Neuronal stem cell (in vitro differentiated cells): Measurements from ENCODE around the gene DLGAP4.
"Not testable (repeated sequence)": the region's sequence is repeated elsewhere in the genome, so short reads cannot be mapped to it uniquely, and the experiment has no call there.

Experiments
- DNase-seq: peaks from one replicate; pipeline ENCODE4 v3.0.0-alpha.2; 2013; ENCODE audit warnings: low spot score
- H2AFZ ChIP-seq: one replicate; pipeline ENCODE4 v1.6.1; 2013; ENCODE audit warnings: mild to moderate bottlenecking, low read length, inconsistent platforms
- H2AK5ac ChIP-seq: 2 replicates; pipeline ENCODE4 v1.6.1; 2013; ENCODE audit warnings: low read depth, mild to moderate bottlenecking, inconsistent platforms, low read length, moderate library complexity, mixed read lengths
- H2BK120ac ChIP-seq: 2 replicates; pipeline ENCODE4 v1.6.1; 2013; ENCODE audit warnings: low read depth, mild to moderate bottlenecking, inconsistent platforms, low read length, moderate library complexity, mixed read lengths
- H2BK12ac ChIP-seq: one replicate; pipeline ENCODE4 v1.6.1; 2013; ENCODE audit warnings: low read length, inconsistent platforms
- H2BK15ac ChIP-seq: 2 replicates; pipeline ENCODE4 v1.6.1; 2013; ENCODE audit warnings: mild to moderate bottlenecking, low read length, inconsistent platforms, mixed read lengths
- H2BK5ac ChIP-seq: one replicate; pipeline ENCODE4 v1.6.1; 2013; ENCODE audit warnings: inconsistent platforms, mild to moderate bottlenecking, low read length, moderate library complexity
- H3K14ac ChIP-seq: one replicate; pipeline ENCODE4 v1.6.1; 2013; ENCODE audit warnings: low read length, inconsistent platforms
- H3K18ac ChIP-seq: 2 replicates; pipeline ENCODE4 v1.6.1; 2013; ENCODE audit warnings: low read length, inconsistent platforms
- H3K23ac ChIP-seq: 2 replicates; pipeline ENCODE4 v1.6.1; 2013; ENCODE audit warnings: low read depth, mild to moderate bottlenecking, mixed read lengths, low read length, inconsistent platforms; ENCODE audit not compliant: poor library complexity
- H3K27ac ChIP-seq: replicated peaks from 3 replicates; pipeline ENCODE4 v1.5.1; 2013; ENCODE audit warnings: low read length, inconsistent platforms
- H3K27me3 ChIP-seq, 3 experiments: 2 replicates each; pipeline ENCODE4 v1.6.1; 2013; ENCODE audit warnings: low read length in 3 of 3, mild to moderate bottlenecking in 2 of 3, inconsistent platforms in 1 of 3, low read depth in 1 of 3, mixed read lengths in 1 of 3, moderate library complexity in 1 of 3; ENCODE audit not compliant: control insufficient read depth in 3 of 3, insufficient read depth in 3 of 3
- H3K36me3 ChIP-seq, 2 donors: replicated peaks in 1 of 2; 2 replicates each; pipeline ENCODE4 v1.6.1; 2013; ENCODE audit warnings: low read length in 2 of 2; ENCODE audit not compliant: control insufficient read depth in 2 of 2, insufficient read depth in 2 of 2
- H3K4ac ChIP-seq: 2 replicates; pipeline ENCODE4 v1.6.1; 2013; ENCODE audit warnings: inconsistent platforms, mild to moderate bottlenecking, low read length, moderate library complexity
- H3K4me1 ChIP-seq, 2 donors: 1 replicate in 1 of 2; 2 replicates in 1 of 2; pipeline ENCODE4 v1.6.1; 2013; ENCODE audit warnings: low read length in 2 of 2, low read depth in 1 of 2; ENCODE audit not compliant: control insufficient read depth in 2 of 2, insufficient read depth in 1 of 2
- H3K4me2 ChIP-seq: one replicate; pipeline ENCODE4 v1.6.1; 2013; ENCODE audit warnings: mild to moderate bottlenecking, low read length, inconsistent platforms; ENCODE audit not compliant: insufficient read depth, poor library complexity, severe bottlenecking
- H3K4me3 ChIP-seq, 2 donors: 2 replicates each; pipeline ENCODE4 v1.5.1; 2013; ENCODE audit warnings: low read length in 2 of 2, mild to moderate bottlenecking in 2 of 2, inconsistent platforms in 1 of 2, moderate library complexity in 1 of 2
- H3K79me1 ChIP-seq: one replicate; pipeline ENCODE4 v1.6.1; 2013; ENCODE audit warnings: low read depth, mild to moderate bottlenecking, inconsistent platforms, low read length, moderate library complexity
- H3K9ac ChIP-seq: one replicate; pipeline ENCODE4 v1.6.1; 2013; ENCODE audit warnings: mild to moderate bottlenecking, low read depth, low read length, inconsistent platforms; ENCODE audit not compliant: poor library complexity
- H3K9me3 ChIP-seq, 2 donors: replicated peaks in 1 of 2; 2 replicates each; pipeline versions ENCODE3 to v1.6.1; 2013; ENCODE audit warnings: low read length in 2 of 2, mild to moderate bottlenecking in 2 of 2, inconsistent platforms in 1 of 2, low read depth in 1 of 2, mixed read lengths in 1 of 2, moderate library complexity in 1 of 2; ENCODE audit not compliant: control insufficient read depth in 2 of 2, insufficient read depth in 1 of 2
- H4K8ac ChIP-seq: one replicate; pipeline ENCODE4 v1.6.1; 2013; ENCODE audit warnings: low read depth, mild to moderate bottlenecking, inconsistent platforms, low read length, moderate library complexity
- H4K91ac ChIP-seq: one replicate; pipeline ENCODE4 v1.6.1; 2013; ENCODE audit warnings: low read length, low read depth, mild to moderate bottlenecking, inconsistent platforms; ENCODE audit not compliant: poor library complexity
- WGBS, 2 donors: extraction: QIAGEN DNeasy Blood & Tissue Kit; methylation state at CpG; one replicate each; pipeline ENCODE4 v1.1.7; 2013; ENCODE audit warnings: missing lambda C conversion rate in 2 of 2, mixed read lengths in 1 of 2; ENCODE audit not compliant: insufficient read length in 2 of 2, insufficient replicate concordance in 1 of 2; ENCODE audit errors: extremely low coverage in 2 of 2; 5-methylcytosine and 5-hydroxymethylcytosine counted together

Gene DLGAP4

DNA sequence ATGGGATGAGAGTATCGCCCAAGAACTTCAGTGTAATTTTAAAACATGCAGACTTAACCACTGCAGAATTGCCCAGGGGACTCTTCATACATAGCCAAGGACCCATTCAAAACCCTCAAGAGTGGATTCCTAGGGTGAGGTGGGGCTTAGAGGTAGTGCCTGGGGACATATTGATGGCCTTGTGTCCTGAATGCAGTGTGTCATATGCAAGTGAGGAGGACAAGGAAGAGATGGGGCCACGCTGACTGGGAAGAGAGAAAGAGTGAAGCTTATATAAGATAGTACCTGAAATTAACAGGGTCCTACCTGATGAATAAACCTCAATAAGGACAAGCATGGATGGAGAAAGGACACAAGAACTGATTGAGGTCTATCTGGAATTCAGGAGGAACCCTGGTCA, 249.1 kb downstream of the DLGAP4 start:
- Histone ChIP-seq H3K4me1 (peaks cover 0 to 2% of the 10 kb centered on the region in 2 donors), H3K4ac (no peak overlapping the region), H3K36me3 (no peaks in the 10 kb centered on the region), H2BK12ac (no peak overlapping the region), H3K4me3 (no peak overlapping the region), H2BK120ac (no peak overlapping the region), H3K4me2 (no peak overlapping the region), H3K27me3 (no peaks in the 10 kb centered on the region), H2BK15ac (no peak overlapping the region), H3K9me3 (no peaks in the 10 kb centered on the region), H3K27ac (no peak overlapping the region), H3K9ac (no peak overlapping the region), H3K23ac (no peak overlapping the region), H2AK5ac (no peak overlapping the region), H2AFZ (no peak overlapping the region), H3K18ac (no peak overlapping the region), H4K91ac (no peak overlapping the region), H3K79me1 (peaks cover 3% of the 10 kb centered on the region), H4K8ac (no peak overlapping the region), H3K14ac (no peak overlapping the region), H2BK5ac (no peak overlapping the region)
- DNase-seq = no peak
- no CpG with 5 or more reads among the region's 2 CpGs for WGBS, 2 donors

- H3K27me3 ChIP-seq = no peaks in the 10 kb centered on the region
- H2AFZ ChIP-seq = peak overlapping the region; percentile 46
- H4K8ac ChIP-seq = no peak overlapping the region
- H3K18ac ChIP-seq = peak overlapping the region; percentile 44
- H2BK120ac ChIP-seq = no peak overlapping the region
- no peak overlapping the region for H2BK5ac ChIP-seq
- no peak overlapping the region for H3K4ac ChIP-seq
- H3K4me1 ChIP-seq = peaks cover 0 to 5% of the 10 kb centered on the region in 2 donors
- H3K4me2 ChIP-seq = no peak overlapping the region
- no peak overlapping the region for H2AK5ac ChIP-seq
- H2BK15ac ChIP-seq = no peak overlapping the region
- no peak overlapping the region for H2BK12ac ChIP-seq
- no peaks in the 10 kb centered on the region for H3K79me1 ChIP-seq
- no peak overlapping the region for H3K14ac ChIP-seq
- no CpG with 5 or more reads among the region's 2 CpGs for WGBS, 2 donors
- H4K91ac ChIP-seq = no peak overlapping the region
- H3K36me3 ChIP-seq = no peaks in the 10 kb centered on the region
- no peak overlapping the region for H3K27ac ChIP-seq
- no peak overlapping the region for H3K9ac ChIP-seq
- H3K9me3 ChIP-seq = peaks cover 6 to 7% of the 10 kb centered on the region in 2 donors
- DNase-seq = no peak
- H3K4me3 ChIP-seq = no peak overlapping the region
- H3K23ac ChIP-seq = no peak overlapping the region
Measured at GRCh38 chr20:36562724-36563123, 256.6 kb downstream of the DLGAP4 start.

- H2BK15ac ChIP-seq = no peak overlapping the region
- H2BK120ac ChIP-seq = no peak overlapping the region
- no peak overlapping the region for H2BK12ac ChIP-seq
- no peak overlapping the region for H3K4me3 ChIP-seq
- no peak overlapping the region for H3K18ac ChIP-seq
- no peak overlapping the region for H2BK5ac ChIP-seq
- no peak overlapping the region for H3K9ac ChIP-seq
- peaks cover 0 to 5% of the 10 kb centered on the region in 2 donors for H3K4me1 ChIP-seq
- no peak overlapping the region for H3K14ac ChIP-seq
- no peak for DNase-seq
- H3K79me1 ChIP-seq = no peaks in the 10 kb centered on the region
- WGBS, 2 donors = no CpG with 5 or more reads among the region's 1 CpG
- no peak overlapping the region for H3K23ac ChIP-seq
- no peak overlapping the region for H3K4ac ChIP-seq
- no peaks in the 10 kb centered on the region for H3K36me3 ChIP-seq
- peaks cover 6 to 7% of the 10 kb centered on the region in 2 donors for H3K9me3 ChIP-seq
- no peak overlapping the region for H2AFZ ChIP-seq
- no peak overlapping the region for H3K27ac ChIP-seq
- no peak overlapping the region for H2AK5ac ChIP-seq
- H4K91ac ChIP-seq = no peak overlapping the region
- H4K8ac ChIP-seq = no peak overlapping the region
- no peak overlapping the region for H3K4me2 ChIP-seq
- no peaks in the 10 kb centered on the region for H3K27me3 ChIP-seq
Measured at GRCh38 chr20:36563374-36563773, 257.2 kb downstream of the DLGAP4 start.

GRCh38 chr20:36564078-36564725, 258.1 kb downstream of the DLGAP4 start:
- H2BK5ac ChIP-seq, H3K79me1 ChIP-seq, H2AFZ ChIP-seq, H3K4me2 ChIP-seq, H4K91ac ChIP-seq, H3K18ac ChIP-seq, H2BK120ac ChIP-seq, H3K4ac ChIP-seq, H3K9ac ChIP-seq, DNase-seq, H3K14ac ChIP-seq, H3K4me3 ChIP-seq, H2BK15ac ChIP-seq, H3K27ac ChIP-seq, H2AK5ac ChIP-seq, H2BK12ac ChIP-seq, H3K4me1 ChIP-seq, H3K27me3 ChIP-seq, H4K8ac ChIP-seq, H3K9me3 ChIP-seq, H3K36me3 ChIP-seq, H3K23ac ChIP-seq: not testable (repeated sequence)
- no CpG with 5 or more reads among the region's 13 CpGs for WGBS, 2 donors
